ENCODE data around the gene CARD10.

GRCh38 chr22:37462983-37463382, 56.2 kb downstream of the CARD10 start:
- TF ChIP-seq, protein P1, sequence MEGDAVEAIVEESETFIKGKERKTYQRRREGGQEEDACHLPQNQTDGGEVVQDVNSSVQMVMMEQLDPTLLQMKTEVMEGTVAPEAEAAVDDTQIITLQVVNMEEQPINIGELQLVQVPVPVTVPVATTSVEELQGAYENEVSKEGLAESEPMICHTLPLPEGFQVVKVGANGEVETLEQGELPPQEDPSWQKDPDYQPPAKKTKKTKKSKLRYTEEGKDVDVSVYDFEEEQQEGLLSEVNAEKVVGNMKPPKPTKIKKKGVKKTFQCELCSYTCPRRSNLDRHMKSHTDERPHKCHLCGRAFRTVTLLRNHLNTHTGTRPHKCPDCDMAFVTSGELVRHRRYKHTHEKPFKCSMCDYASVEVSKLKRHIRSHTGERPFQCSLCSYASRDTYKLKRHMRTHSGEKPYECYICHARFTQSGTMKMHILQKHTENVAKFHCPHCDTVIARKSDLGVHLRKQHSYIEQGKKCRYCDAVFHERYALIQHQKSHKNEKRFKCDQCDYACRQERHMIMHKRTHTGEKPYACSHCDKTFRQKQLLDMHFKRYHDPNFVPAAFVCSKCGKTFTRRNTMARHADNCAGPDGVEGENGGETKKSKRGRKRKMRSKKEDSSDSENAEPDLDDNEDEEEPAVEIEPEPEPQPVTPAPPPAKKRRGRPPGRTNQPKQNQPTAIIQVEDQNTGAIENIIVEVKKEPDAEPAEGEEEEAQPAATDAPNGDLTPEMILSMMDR (IDR thresholded peaks at IDR 0.05 in 4 of 5, conservative IDR thresholded peaks at IDR 0.05 in 1 of 5), result no peak
- TF ChIP-seq POLR2A (IDR thresholded peaks at IDR 0.05), result no peak
